ENCODE data around the gene GRIN2A.

The GRIN2A gene

DNA sequence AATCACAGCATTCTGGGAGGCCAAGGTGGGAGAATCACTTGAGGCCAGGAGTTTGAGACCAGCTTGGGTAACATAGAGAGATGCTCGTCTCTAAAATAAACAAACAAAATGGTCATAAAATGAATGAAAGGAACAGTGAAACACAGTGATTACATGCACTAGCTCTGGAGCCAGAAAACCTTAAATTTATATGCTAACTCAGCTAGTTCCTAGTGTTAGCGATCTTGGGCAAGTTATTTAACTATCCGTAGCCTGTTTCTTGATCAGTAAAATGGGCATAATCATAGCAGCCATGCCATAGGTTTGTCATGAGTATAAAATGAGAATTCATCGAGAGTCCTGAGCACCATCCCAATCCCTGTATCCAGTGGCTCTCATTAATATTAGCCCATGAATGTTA, 271.0 kb downstream of the GRIN2A start:
- Histone ChIP-seq H3K4me1 (ENCODE audit: control insufficient read depth, low read depth, low read length) (no peaks in the 10 kb centered on the region), H3K27ac (ENCODE audit: low read depth, low read length) (no peak overlapping the region)
- WGBS (ENCODE audit: extremely low coverage, insufficient coverage, low lambda C conversion rate) = no CpG with 5 or more reads among the region's 4 CpGs

DNA sequence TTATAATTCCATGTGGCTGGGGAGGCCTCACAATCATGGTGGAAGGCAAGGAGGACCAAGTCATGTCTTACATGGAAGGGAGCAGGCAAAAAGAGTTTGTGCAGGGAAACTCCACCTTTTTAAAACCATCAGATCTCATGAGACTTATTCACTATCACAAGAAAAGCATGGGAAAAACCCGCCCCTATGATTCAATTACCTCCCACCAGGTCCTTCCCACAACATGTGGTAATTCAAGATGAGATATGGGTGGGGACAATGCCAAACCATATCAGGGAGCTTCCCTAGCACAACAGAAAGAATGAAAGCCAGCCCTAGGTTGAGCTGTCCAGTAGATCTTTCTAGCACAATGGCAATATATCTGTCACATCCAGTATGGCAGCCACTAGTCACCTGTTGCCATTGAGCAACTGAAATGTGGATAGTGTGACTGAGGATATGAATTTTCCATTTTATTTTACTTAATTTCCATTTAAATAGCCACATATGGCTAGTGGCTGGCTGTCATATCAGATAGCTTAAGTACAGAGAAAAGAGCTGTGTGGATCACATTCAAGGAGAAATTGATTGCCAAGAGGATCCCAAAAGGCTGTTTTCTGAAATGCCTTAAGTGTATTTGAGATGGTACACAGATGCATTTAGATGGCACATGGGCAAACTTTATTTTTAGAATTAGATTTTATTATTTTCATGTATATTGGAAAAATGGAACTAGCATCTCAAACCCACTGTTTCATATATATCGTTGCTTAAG, 273.0 kb downstream of the GRIN2A start:
- no peaks in the 10 kb centered on the region for H3K79me1 ChIP-seq (ENCODE audit: low read length)

More for the DNA sequence above, 271.0 kb downstream of the GRIN2A start:
- Histone ChIP-seq H3K79me2 (ENCODE audit: control insufficient read depth, insufficient read depth, low read length) (no peaks in the 10 kb centered on the region), H2AK5ac (ENCODE audit: low read length) (no peak overlapping the region), H3K27me3 (ENCODE audit: insufficient read depth, low read length, poor library complexity) (no peaks in the 10 kb centered on the region), H3K23ac (ENCODE audit: low read length) (no peak overlapping the region), H2BK5ac (ENCODE audit: low read length) (no peak overlapping the region), H3K79me1 (ENCODE audit: low read length) (no peaks in the 10 kb centered on the region), H4K5ac (ENCODE audit: low read length) (no peak overlapping the region), H3K4me3 (ENCODE audit: low read length) (no peak overlapping the region), H3K56ac (ENCODE audit: low read length) (no peak overlapping the region), H3K9ac (ENCODE audit: low read length) (no peak overlapping the region), H3K4ac (ENCODE audit: low read depth, low read length) (no peak overlapping the region), H3K36me3 (ENCODE audit: control insufficient read depth, insufficient read depth, low read length) (no peaks in the 10 kb centered on the region), H3K18ac (ENCODE audit: low read length) (no peak overlapping the region), H2BK120ac (ENCODE audit: low read depth, low read length) (no peak overlapping the region), H3K4me2 (ENCODE audit: low read length) (no peak overlapping the region), H2BK15ac (replicated peaks; ENCODE audit: low read depth) (no peak overlapping the region), H4K8ac (ENCODE audit: low read depth, low read length) (no peak overlapping the region)
- no peak for DNase-seq

DNA sequence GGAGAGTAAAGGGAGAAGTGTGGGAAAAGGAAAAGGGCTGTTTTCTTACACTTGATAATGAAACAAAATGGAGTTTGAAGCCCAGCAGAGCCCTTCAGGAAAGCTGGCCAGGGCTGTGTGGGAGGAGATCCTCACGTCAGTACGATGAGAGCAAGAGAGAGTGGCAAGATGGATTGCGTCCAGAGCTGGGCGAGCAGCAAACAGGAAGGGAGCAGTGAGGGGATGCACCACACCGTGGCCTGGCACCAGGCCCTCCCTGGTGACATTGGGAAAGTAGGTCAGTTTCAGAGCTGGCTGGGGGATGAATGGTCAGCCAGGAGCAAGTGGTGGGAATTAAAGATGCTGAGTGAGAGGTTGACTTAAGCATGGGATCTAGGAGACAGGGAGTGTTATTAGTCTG, 273.6 kb downstream of the GRIN2A start:
- no peak overlapping the region for H3K4me2 ChIP-seq (ENCODE audit: low read length)
- H3K4me1 ChIP-seq (ENCODE audit: control insufficient read depth, low read depth, low read length) = no peaks in the 10 kb centered on the region
- H4K8ac ChIP-seq (ENCODE audit: low read depth, low read length) = no peak overlapping the region
- no peak overlapping the region for H3K18ac ChIP-seq (ENCODE audit: low read length)
- H2BK120ac ChIP-seq (ENCODE audit: low read depth, low read length) = no peak overlapping the region
- no peak for DNase-seq
- no peaks in the 10 kb centered on the region for H3K27me3 ChIP-seq (ENCODE audit: insufficient read depth, low read length, poor library complexity)
- no peak overlapping the region for H2BK15ac ChIP-seq (replicated peaks; ENCODE audit: low read depth)
- H3K56ac ChIP-seq (ENCODE audit: low read length) = no peak overlapping the region
- H3K79me1 ChIP-seq (ENCODE audit: low read length) = no peaks in the 10 kb centered on the region
- no peak overlapping the region for H2BK5ac ChIP-seq (ENCODE audit: low read length)
- H4K5ac ChIP-seq (ENCODE audit: low read length) = no peak overlapping the region
- no CpG with 5 or more reads among the region's 5 CpGs for WGBS (ENCODE audit: extremely low coverage, insufficient coverage, low lambda C conversion rate)
- no peak overlapping the region for H3K4ac ChIP-seq (ENCODE audit: low read depth, low read length)
- H3K27ac ChIP-seq (ENCODE audit: low read depth, low read length) = no peak overlapping the region
- no peak overlapping the region for H3K9ac ChIP-seq (ENCODE audit: low read length)
- no peak overlapping the region for H3K23ac ChIP-seq (ENCODE audit: low read length)
- no peaks in the 10 kb centered on the region for H3K36me3 ChIP-seq (ENCODE audit: control insufficient read depth, insufficient read depth, low read length)
- no peak overlapping the region for H3K4me3 ChIP-seq (ENCODE audit: low read length)
- H3K79me2 ChIP-seq (ENCODE audit: control insufficient read depth, insufficient read depth, low read length) = no peaks in the 10 kb centered on the region
- no peak overlapping the region for H2AK5ac ChIP-seq (ENCODE audit: low read length)

More for the DNA sequence above, 273.0 kb downstream of the GRIN2A start:
- no peak overlapping the region for H3K56ac ChIP-seq (ENCODE audit: low read length)
- no peak overlapping the region for H3K27ac ChIP-seq (ENCODE audit: low read depth, low read length)
- H2AK5ac ChIP-seq (ENCODE audit: low read length) = no peak overlapping the region
- H3K4me2 ChIP-seq (ENCODE audit: low read length) = no peak overlapping the region
- H3K36me3 ChIP-seq (ENCODE audit: control insufficient read depth, insufficient read depth, low read length) = no peaks in the 10 kb centered on the region
- no peak overlapping the region for H3K4ac ChIP-seq (ENCODE audit: low read depth, low read length)
- no peaks in the 10 kb centered on the region for H3K27me3 ChIP-seq (ENCODE audit: insufficient read depth, low read length, poor library complexity)
- H3K4me3 ChIP-seq (ENCODE audit: low read length) = no peak overlapping the region
- no peak overlapping the region for H2BK15ac ChIP-seq (replicated peaks; ENCODE audit: low read depth)
- no peak overlapping the region for H4K8ac ChIP-seq (ENCODE audit: low read depth, low read length)
- H2BK5ac ChIP-seq (ENCODE audit: low read length) = no peak overlapping the region
- H3K23ac ChIP-seq (ENCODE audit: low read length) = no peak overlapping the region
- no CpG with 5 or more reads among the region's 2 CpGs for WGBS (ENCODE audit: extremely low coverage, insufficient coverage, low lambda C conversion rate)
- no peak overlapping the region for H2BK120ac ChIP-seq (ENCODE audit: low read depth, low read length)
- no peak overlapping the region for H4K5ac ChIP-seq (ENCODE audit: low read length)
- no peaks in the 10 kb centered on the region for H3K4me1 ChIP-seq (ENCODE audit: control insufficient read depth, low read depth, low read length)
- DNase-seq = no peak
- H3K18ac ChIP-seq (ENCODE audit: low read length) = no peak overlapping the region
- no peak overlapping the region for H3K9ac ChIP-seq (ENCODE audit: low read length)
- no peaks in the 10 kb centered on the region for H3K79me2 ChIP-seq (ENCODE audit: control insufficient read depth, insufficient read depth, low read length)

DNA sequence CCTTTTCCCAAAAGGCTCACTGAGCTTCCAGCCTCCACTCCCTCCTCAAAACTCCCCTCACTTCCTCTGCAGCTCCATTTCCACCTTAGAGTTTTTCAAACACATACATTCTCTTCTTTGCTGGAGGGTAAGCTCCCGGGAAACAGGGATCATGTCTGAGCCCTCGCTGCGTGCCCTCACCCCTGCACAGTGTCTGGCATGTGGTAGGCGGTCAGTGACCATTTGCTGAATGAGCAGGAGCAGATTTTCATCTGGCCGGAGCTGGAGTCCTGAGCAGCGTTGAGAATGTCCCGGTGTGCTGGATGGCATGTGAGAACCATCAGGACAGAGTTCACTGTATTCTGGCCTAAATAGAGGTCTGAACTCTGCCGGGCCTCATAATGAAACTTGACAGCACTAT, 274.5 kb downstream of the GRIN2A start:
- no peaks in the 10 kb centered on the region for H3K36me3 ChIP-seq (ENCODE audit: control insufficient read depth, insufficient read depth, low read length)
- no peaks in the 10 kb centered on the region for H3K79me2 ChIP-seq (ENCODE audit: control insufficient read depth, insufficient read depth, low read length)
- H3K23ac ChIP-seq (ENCODE audit: low read length) = no peak overlapping the region
- no peak for DNase-seq
- no peak overlapping the region for H4K5ac ChIP-seq (ENCODE audit: low read length)
- no CpG with 5 or more reads among the region's 8 CpGs for WGBS (ENCODE audit: extremely low coverage, insufficient coverage, low lambda C conversion rate)
- H3K4me2 ChIP-seq (ENCODE audit: low read length) = no peak overlapping the region
- no peak overlapping the region for H3K4ac ChIP-seq (ENCODE audit: low read depth, low read length)
- H3K18ac ChIP-seq (ENCODE audit: low read length) = no peak overlapping the region
- no peak overlapping the region for H2BK120ac ChIP-seq (ENCODE audit: low read depth, low read length)
- H3K56ac ChIP-seq (ENCODE audit: low read length) = no peak overlapping the region
- H3K4me1 ChIP-seq (ENCODE audit: control insufficient read depth, low read depth, low read length) = no peaks in the 10 kb centered on the region
- no peak overlapping the region for H3K4me3 ChIP-seq (ENCODE audit: low read length)
- H3K9ac ChIP-seq (ENCODE audit: low read length) = no peak overlapping the region
- no peak overlapping the region for H4K8ac ChIP-seq (ENCODE audit: low read depth, low read length)
- H2BK5ac ChIP-seq (ENCODE audit: low read length) = no peak overlapping the region
- H3K79me1 ChIP-seq (ENCODE audit: low read length) = no peaks in the 10 kb centered on the region
- no peak overlapping the region for H2AK5ac ChIP-seq (ENCODE audit: low read length)
- no peak overlapping the region for H3K27ac ChIP-seq (ENCODE audit: low read depth, low read length)
- no peaks in the 10 kb centered on the region for H3K27me3 ChIP-seq (ENCODE audit: insufficient read depth, low read length, poor library complexity)
- H2BK15ac ChIP-seq (replicated peaks; ENCODE audit: low read depth) = no peak overlapping the region

DNA sequence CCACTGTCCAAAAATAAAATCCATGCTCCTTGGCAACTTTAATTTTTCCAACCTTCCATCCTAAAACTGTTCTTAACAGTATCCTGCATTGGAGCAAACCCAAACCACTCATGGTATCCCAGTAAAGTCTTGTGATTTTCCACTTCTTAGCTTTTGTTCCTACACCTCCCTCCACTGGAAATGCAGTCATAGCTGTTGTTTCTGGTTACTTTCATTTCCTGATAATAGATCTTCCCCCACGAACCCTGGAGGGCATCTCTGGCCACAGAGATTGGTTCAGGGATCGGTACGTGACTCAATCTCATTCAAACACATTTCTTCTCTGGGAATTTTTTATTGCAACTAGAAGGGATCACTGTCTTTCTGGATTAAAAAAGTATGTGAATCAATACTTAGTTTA, 276.0 kb downstream of the GRIN2A start:
- Histone ChIP-seq H3K36me3 (ENCODE audit: control insufficient read depth, insufficient read depth, low read length) (no peaks in the 10 kb centered on the region), H3K4me2 (ENCODE audit: low read length) (no peak overlapping the region), H3K18ac (ENCODE audit: low read length) (no peak overlapping the region), H3K79me2 (ENCODE audit: control insufficient read depth, insufficient read depth, low read length) (no peaks in the 10 kb centered on the region), H4K5ac (ENCODE audit: low read length) (no peak overlapping the region), H2BK5ac (ENCODE audit: low read length) (no peak overlapping the region), H3K79me1 (ENCODE audit: low read length) (no peaks in the 10 kb centered on the region), H3K4me1 (ENCODE audit: control insufficient read depth, low read depth, low read length) (no peaks in the 10 kb centered on the region), H3K27ac (ENCODE audit: low read depth, low read length) (no peak overlapping the region), H3K4ac (ENCODE audit: low read depth, low read length) (no peak overlapping the region), H2BK15ac (replicated peaks; ENCODE audit: low read depth) (no peak overlapping the region), H3K4me3 (ENCODE audit: low read length) (no peak overlapping the region), H3K27me3 (ENCODE audit: insufficient read depth, low read length, poor library complexity) (no peaks in the 10 kb centered on the region), H3K56ac (ENCODE audit: low read length) (no peak overlapping the region), H3K23ac (ENCODE audit: low read length) (no peak overlapping the region), H3K9ac (ENCODE audit: low read length) (no peak overlapping the region), H2BK120ac (ENCODE audit: low read depth, low read length) (no peak overlapping the region), H2AK5ac (ENCODE audit: low read length) (no peak overlapping the region), H4K8ac (ENCODE audit: low read depth, low read length) (no peak overlapping the region)
- WGBS (ENCODE audit: extremely low coverage, insufficient coverage, low lambda C conversion rate) = no CpG with 5 or more reads among the region's 3 CpGs
- no peak for DNase-seq

DNA sequence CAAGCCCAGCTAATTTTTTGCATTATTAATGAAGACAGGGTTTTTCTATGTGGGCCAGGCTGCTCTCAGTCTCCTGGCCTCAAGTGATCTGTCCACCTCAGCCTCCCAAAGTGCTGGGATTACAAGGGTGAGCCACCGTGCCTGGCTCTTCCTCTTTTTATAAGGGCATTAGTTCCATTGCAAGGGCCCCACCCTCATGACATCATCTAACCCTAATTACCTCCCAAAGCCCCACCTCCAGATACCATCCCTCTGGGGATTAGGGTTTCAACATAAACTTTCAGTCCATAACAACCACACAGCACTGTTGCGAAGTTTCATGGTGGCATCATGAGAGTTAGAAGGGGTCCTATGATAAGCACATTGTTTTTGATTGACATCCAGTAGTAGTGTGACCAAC, 277.7 kb downstream of the GRIN2A start:
- no peak for DNase-seq
- Histone ChIP-seq H3K27me3 (ENCODE audit: insufficient read depth, low read length, poor library complexity) (no peaks in the 10 kb centered on the region), H3K56ac (ENCODE audit: low read length) (no peak overlapping the region), H3K79me2 (ENCODE audit: control insufficient read depth, insufficient read depth, low read length) (no peaks in the 10 kb centered on the region), H2BK15ac (replicated peaks; ENCODE audit: low read depth) (no peak overlapping the region), H2AK5ac (ENCODE audit: low read length) (no peak overlapping the region), H3K36me3 (ENCODE audit: control insufficient read depth, insufficient read depth, low read length) (no peaks in the 10 kb centered on the region), H3K4me3 (ENCODE audit: low read length) (no peak overlapping the region), H4K5ac (ENCODE audit: low read length) (no peak overlapping the region), H3K23ac (ENCODE audit: low read length) (no peak overlapping the region), H3K27ac (ENCODE audit: low read depth, low read length) (no peak overlapping the region), H3K79me1 (ENCODE audit: low read length) (no peaks in the 10 kb centered on the region), H2BK5ac (ENCODE audit: low read length) (no peak overlapping the region), H3K4me2 (ENCODE audit: low read length) (no peak overlapping the region), H3K4ac (ENCODE audit: low read depth, low read length) (no peak overlapping the region), H4K8ac (ENCODE audit: low read depth, low read length) (no peak overlapping the region), H3K18ac (ENCODE audit: low read length) (no peak overlapping the region), H3K9ac (ENCODE audit: low read length) (no peak overlapping the region), H2BK120ac (ENCODE audit: low read depth, low read length) (no peak overlapping the region), H3K4me1 (ENCODE audit: control insufficient read depth, low read depth, low read length) (no peaks in the 10 kb centered on the region)
- WGBS (ENCODE audit: extremely low coverage, insufficient coverage, low lambda C conversion rate) = no CpG with 5 or more reads among the region's 2 CpGs
